ENCODE data around the gene NFYC. TPM values are rescaled to one million over a fixed set of nuclear protein-coding genes. Genes with fewer than 3 reads are reported as not detected.
A peak's percentile ranks its signal among the peaks of the same experiment; 100 is the strongest.
"Not testable (repeated sequence)": the region's sequence is repeated elsewhere in the genome, so short reads cannot be mapped to it uniquely, and the experiment has no call there.

The NFYC gene
- total RNA-seq, 1 donor from 2014 or later, result 57.0 TPM

- peak; percentile 81 for DNase-seq (ENCODE audit: low spot score)
These were observed 26.0 kb upstream of the NFYC start, which contains the start of gene RIMS3 for GRCh38 chr1:40665335-40666171. RIMS3 (minus strand) TSS chr1:40665682; CDS start chr1:40641925, 23,757 bp downstream.

- DNase-seq (ENCODE audit: low spot score), result peak; percentile 83
These were observed 22.6 kb upstream of the NFYC start for GRCh38 chr1:40668769-40669525.

GRCh38 chr1:40673452-40673851, 18.1 kb upstream of the NFYC start:
- DNase-seq (ENCODE audit: low spot score), result no peak

- DNase-seq (ENCODE audit: low spot score), result no peak
These were observed 15.0 kb upstream of the NFYC start for GRCh38 chr1:40676501-40676900.

GRCh38 chr1:40679165-40679953, 12.1 kb upstream of the NFYC start:
- DNase-seq (ENCODE audit: low spot score), result no peak

DNA sequence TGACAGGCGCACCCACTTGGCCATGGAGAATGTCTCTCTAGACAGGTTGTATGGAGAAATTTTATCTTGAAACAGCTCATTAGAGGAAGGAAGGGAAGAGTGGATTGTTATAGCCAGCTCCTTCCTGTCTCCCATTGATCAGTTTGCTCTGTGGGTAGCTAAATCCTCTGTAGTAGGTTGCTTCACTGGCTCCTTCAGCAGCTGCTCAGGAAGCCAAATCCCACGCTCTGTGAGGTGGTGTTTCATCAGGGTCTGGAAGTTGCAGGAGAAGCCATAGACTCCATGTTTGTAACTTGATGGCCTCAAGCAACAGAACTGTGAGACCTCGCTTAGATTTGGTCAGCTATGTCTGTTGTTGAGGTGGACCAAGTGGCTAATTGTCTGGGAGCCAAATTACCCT, 6.8 kb upstream of the NFYC start:
- no peak for DNase-seq (ENCODE audit: low spot score)

GRCh38 chr1:40687059-40687458, 4.4 kb upstream of the NFYC start:
- no peak for DNase-seq (ENCODE audit: low spot score)

GRCh38 chr1:40687661-40688060, 3.8 kb upstream of the NFYC start:
- no peak for DNase-seq (ENCODE audit: low spot score)

- no peak for DNase-seq (ENCODE audit: low spot score)
These were observed 1.8 kb upstream of the NFYC start for GRCh38 chr1:40689737-40690136.

GRCh38 chr1:40690771-40691537, 550 bp upstream of the NFYC start:
- DNase-seq (ENCODE audit: low spot score), result no peak

GRCh38 chr1:40692429-40692895, 958 bp downstream of the NFYC start:
- peak; percentile 20 for DNase-seq (ENCODE audit: low spot score)

- DNase-seq (ENCODE audit: low spot score), result no peak
These were observed 1.9 kb downstream of the NFYC start for GRCh38 chr1:40693425-40693824.

GRCh38 chr1:40694353-40694874, 2.9 kb downstream of the NFYC start:
- DNase-seq (ENCODE audit: low spot score), result no peak

- DNase-seq (ENCODE audit: low spot score), result no peak
These were observed 4.8 kb downstream of the NFYC start for GRCh38 chr1:40696294-40696693.

- no peak for DNase-seq (ENCODE audit: low spot score)
These were observed 5.9 kb downstream of the NFYC start for GRCh38 chr1:40697436-40697835.

GRCh38 chr1:40699787-40700186, 8.3 kb downstream of the NFYC start:
- no peak for DNase-seq (ENCODE audit: low spot score)

DNA sequence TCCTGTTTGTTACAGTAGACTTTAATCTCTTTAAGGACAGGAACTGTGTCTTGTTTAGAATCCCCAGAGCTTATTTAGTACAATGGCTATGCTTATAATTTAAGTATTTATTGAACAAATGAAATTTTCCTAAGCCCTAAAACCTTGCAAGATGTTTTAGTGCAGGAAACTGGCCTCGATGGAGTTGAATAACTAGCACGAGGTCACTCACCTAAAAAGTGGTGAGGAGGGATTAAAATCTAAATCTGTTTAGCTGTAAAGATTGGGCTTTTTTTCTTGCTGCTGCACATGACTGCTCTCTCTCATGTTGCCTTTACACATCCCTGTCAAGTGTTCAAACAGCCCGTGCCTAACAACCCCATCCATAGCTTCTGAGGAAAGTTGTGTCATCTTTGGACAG, 10.2 kb downstream of the NFYC start:
- no peak for DNase-seq (ENCODE audit: low spot score)

- DNase-seq (ENCODE audit: low spot score), result not testable (repeated sequence)
These were observed 11.3 kb downstream of the NFYC start for GRCh38 chr1:40702810-40703209.

GRCh38 chr1:40703316-40703715, 11.8 kb downstream of the NFYC start:
- no peak for DNase-seq (ENCODE audit: low spot score)

- peak; percentile 18 for DNase-seq (ENCODE audit: low spot score)
These were observed 13.6 kb downstream of the NFYC start for GRCh38 chr1:40704817-40705733.
